CD8-positive, alpha-beta memory T cell (primary cell): Measurements from ENCODE around the gene LY6G6D. TPM values are rescaled to one million over a fixed set of nuclear protein-coding genes. Genes with fewer than 3 reads are reported as not detected.
A peak's percentile ranks its signal among the peaks of the same experiment; 100 is the strongest.

Experiments
- CTCF ChIA-PET: fragments of 350-600 bp; sonication (Branson Sonifier 250); formaldehyde crosslinking; loops from one replicate; lab custom pipeline; 2021; ENCODE audit warnings: antibody characterized with exemption; lab: Charles Lee
- POLR2A ChIA-PET: fragments of 350-600 bp; sonication (Branson Sonifier 250); formaldehyde crosslinking; loops from one replicate; lab custom pipeline; 2021; ENCODE audit warnings: antibody characterized with exemption; lab: Charles Lee
- DNase-seq, 5 donors: peaks; one replicate each; pipeline versions ENCODE4 v3.0.0 to v3.0.0-alpha.2; 2020 to 2022; ENCODE audit warnings: mixed read lengths in 1 of 5
- H3K27ac ChIP-seq: one replicate; pipeline ENCODE4 v1.7.0; 2013; ENCODE audit warnings: low read depth, mild to moderate bottlenecking, low read length, moderate library complexity
- H3K27me3 ChIP-seq: 2 replicates; pipeline ENCODE4 v1.7.0; 2013; ENCODE audit warnings: low read length, mild to moderate bottlenecking; ENCODE audit not compliant: insufficient read depth, poor library complexity, severe bottlenecking
- H3K36me3 ChIP-seq: 2 replicates; pipeline ENCODE4 v1.7.0; 2013; ENCODE audit warnings: mild to moderate bottlenecking, low read length, moderate library complexity; ENCODE audit not compliant: insufficient read depth
- H3K4me1 ChIP-seq: 2 replicates; pipeline ENCODE4 v1.7.0; 2013; ENCODE audit warnings: mild to moderate bottlenecking, low read length, moderate library complexity; ENCODE audit not compliant: insufficient read depth
- H3K4me3 ChIP-seq: 2 replicates; pipeline ENCODE4 v1.7.0; 2013; ENCODE audit warnings: mild to moderate bottlenecking, low read length
- H3K9me3 ChIP-seq: 2 replicates; pipeline ENCODE4 v1.7.0; 2013; ENCODE audit warnings: mild to moderate bottlenecking, low read length
- H3K27ac Mint-ChIP-seq, 8 donors: one replicate each; pipeline ENCODE4 v1.8.0; 2020 to 2021; ENCODE audit warnings: mixed read lengths in 8 of 8, mild to moderate bottlenecking in 6 of 8, inconsistent platforms in 3 of 8, moderate library complexity in 3 of 8
- H3K27me3 Mint-ChIP-seq, 2 donors: one replicate each; pipeline ENCODE4 v1.8.0; 2020 to 2021; ENCODE audit warnings: mixed read lengths in 2 of 2, mild to moderate bottlenecking in 1 of 2, moderate library complexity in 1 of 2
- H3K36me3 Mint-ChIP-seq, 3 donors: one replicate each; pipeline ENCODE4 v1.8.0; 2020 to 2021; ENCODE audit warnings: mixed read lengths in 3 of 3, inconsistent platforms in 1 of 3, mild to moderate bottlenecking in 1 of 3
- H3K4me1 Mint-ChIP-seq, 3 donors: one replicate each; pipeline ENCODE4 v1.8.0; 2020 to 2021; ENCODE audit warnings: mixed read lengths in 3 of 3, inconsistent platforms in 1 of 3, mild to moderate bottlenecking in 1 of 3
- H3K4me3 Mint-ChIP-seq, 7 donors: one replicate each; pipeline ENCODE4 v1.8.0; 2020 to 2021; ENCODE audit warnings: mixed read lengths in 7 of 7, mild to moderate bottlenecking in 6 of 7, moderate library complexity in 4 of 7, inconsistent platforms in 2 of 7
- H3K9me3 Mint-ChIP-seq, 5 donors: one replicate each; pipeline ENCODE4 v1.8.0; 2020 to 2022; ENCODE audit warnings: mixed read lengths in 5 of 5, mild to moderate bottlenecking in 3 of 5, moderate library complexity in 2 of 5, inconsistent platforms in 1 of 5
- polyA plus RNA-seq: library from polyadenylated mRNA; unstranded; fragments of 300-500 nt; fragmentation: Illumina TruSeq; gene quantifications from one replicate; pipeline ENCODE4 v1.2.3, GENCODE V29; 2021
- total RNA-seq, 2 experiments: library from RNA; stranded (reverse); gene quantifications; one replicate each; pipeline ENCODE4 v1.2.3, GENCODE V29; 2021

The LY6G6D gene
- total and polyA plus RNA-seq, 3 experiments from 2014 or later = not detected

GRCh38 chr6:31677955-31678354 is 37.2 kb upstream of the LY6G6D start:
- no peak for DNase-seq
- CTCF ChIA-PET = interaction anchor here (2.0 kb wide), 1 partner anchor 152 kb away, joined by 6 read pairs; no protein-coding TSS in a partner anchor
- H3K4me3 ChIP-seq = no peak overlapping the region
- H3K4me1 ChIP-seq = peaks cover 10% of the 10 kb centered on the region
- H3K4me3 Mint-ChIP-seq = peak overlapping the region in 1 of 7 donors; percentile 70
- peaks cover 16 to 21% (median 16%) of the 10 kb centered on the region in 3 donors for H3K4me1 Mint-ChIP-seq
- H3K9me3 ChIP-seq = no peaks in the 10 kb centered on the region
- H3K36me3 ChIP-seq = no peaks in the 10 kb centered on the region
- POLR2A ChIA-PET = interaction anchor here (0.7 kb wide), 1 partner anchor 447 kb away, joined by 4 read pairs; no protein-coding TSS in a partner anchor
- H3K27me3 ChIP-seq = no peaks in the 10 kb centered on the region
- H3K27ac Mint-ChIP-seq = peak overlapping the region in 2 of 8 donors; percentile 28 to 69
- H3K27me3 Mint-ChIP-seq = no peaks in the 10 kb centered on the region
- no peaks in the 10 kb centered on the region for H3K9me3 Mint-ChIP-seq
- H3K36me3 Mint-ChIP-seq = peaks cover 0 to 8% (median 6%) of the 10 kb centered on the region in 3 donors
- no peak overlapping the region for H3K27ac ChIP-seq

- Mint-ChIP-seq H3K4me1 (peaks cover 16 to 21% (median 16%) of the 10 kb centered on the region in 3 donors), H3K27me3 (no peaks in the 10 kb centered on the region), H3K27ac (peak within 1 kb of the TSS; percentile 32 to 93 (median 88)), H3K4me3 (peak within 1 kb of the TSS; percentile 80 to 97 (median 87)), H3K9me3 (no peaks in the 10 kb centered on the region), H3K36me3 (peaks cover 0 to 6% (median 4%) of the 10 kb centered on the region in 3 donors)
- H3K4me1 ChIP-seq = peaks cover 10% of the 10 kb centered on the region
- no peaks in the 10 kb centered on the region for H3K36me3 ChIP-seq
- H3K9me3 ChIP-seq = no peaks in the 10 kb centered on the region
- ChIA-PET POLR2A (interaction anchor here (0.8 to 1.2 kb wide), 2 partner anchors 149 to 151 kb away, joined by 3 read pairs; no protein-coding TSS in a partner anchor), CTCF (interaction anchor here (0.7 to 1.9 kb wide), 8 partner anchors 19 to 367 kb away, joined by 3 to 12 read pairs (median 4); partner anchors contain the start of gene ABHD16A)
- no peaks in the 10 kb centered on the region for H3K27me3 ChIP-seq
- DNase-seq = peak; percentile 33 to 72 (median 45)
- peak within 1 kb of the TSS; percentile 66 for H3K4me3 ChIP-seq
- H3K27ac ChIP-seq = peak within 1 kb of the TSS; percentile 28
Measured at GRCh38 chr6:31680226-31681134, 34.7 kb upstream of the LY6G6D start, which contains the start of gene LY6G5C. Gene LY6G5C, minus strand, starts transcription at chr6:31681067. Its CDS starts 694 bp downstream, at chr6:31680373.

GRCh38 chr6:31681135-31681671 is 33.9 kb upstream of the LY6G6D start:
- H3K27ac Mint-ChIP-seq = peak overlapping the region; percentile 32 to 92 (median 81)
- H3K9me3 ChIP-seq = no peaks in the 10 kb centered on the region
- peaks cover 10% of the 10 kb centered on the region for H3K4me1 ChIP-seq
- H3K27ac ChIP-seq = peak overlapping the region; percentile 28
- peaks cover 4% of the 10 kb centered on the region for H3K36me3 ChIP-seq
- no peaks in the 10 kb centered on the region for H3K9me3 Mint-ChIP-seq
- no peaks in the 10 kb centered on the region for H3K27me3 ChIP-seq
- ChIA-PET POLR2A (interaction anchor here (0.8 to 1.2 kb wide), 2 partner anchors 148 to 150 kb away, joined by 3 read pairs; no protein-coding TSS in a partner anchor), CTCF (interaction anchor here (0.7 to 1.9 kb wide), 7 partner anchors 18 to 366 kb away, joined by 3 to 12 read pairs (median 3); partner anchors contain the start of gene ABHD16A)
- peak overlapping the region; percentile 66 for H3K4me3 ChIP-seq
- no peaks in the 10 kb centered on the region for H3K27me3 Mint-ChIP-seq
- peak in 4 of 5 donors; percentile 19 to 37 (median 22) for DNase-seq
- peaks cover 16 to 21% (median 16%) of the 10 kb centered on the region in 3 donors for H3K4me1 Mint-ChIP-seq
- peaks cover 0 to 12% (median 6%) of the 10 kb centered on the region in 3 donors for H3K36me3 Mint-ChIP-seq
- H3K4me3 Mint-ChIP-seq = peak overlapping the region; percentile 80 to 97 (median 87)

GRCh38 chr6:31683591-31683990 is 31.6 kb upstream of the LY6G6D start:
- Histone ChIP-seq H3K4me1 (peaks cover 10% of the 10 kb centered on the region), H3K9me3 (no peaks in the 10 kb centered on the region), H3K27me3 (no peaks in the 10 kb centered on the region), H3K36me3 (peaks cover 24% of the 10 kb centered on the region), H3K4me3 (no peak overlapping the region), H3K27ac (no peak overlapping the region)
- Mint-ChIP-seq H3K36me3 (peaks cover 0 to 35% (median 8%) of the 10 kb centered on the region in 3 donors), H3K4me3 (peak overlapping the region in 2 of 7 donors; percentile 28 to 52), H3K9me3 (no peaks in the 10 kb centered on the region), H3K4me1 (peaks cover 16 to 21% (median 16%) of the 10 kb centered on the region in 3 donors), H3K27me3 (no peaks in the 10 kb centered on the region), H3K27ac (peak overlapping the region in 4 of 8 donors; percentile 20 to 90 (median 54))
- no peak for DNase-seq
- POLR2A ChIA-PET = interaction anchor here (0.5 kb wide), 1 partner anchor 9 kb away, joined by 3 read pairs; no protein-coding TSS in a partner anchor
- CTCF ChIA-PET = interaction anchor here (1.0 to 1.5 kb wide), 4 partner anchors 14 to 180 kb away, joined by 3 to 4 read pairs (median 3); partner anchors contain the start of genes LY6G5B and MPIG6B

GRCh38 chr6:31686483-31686882 is 28.7 kb upstream of the LY6G6D start:
- Mint-ChIP-seq H3K4me3 (no peak overlapping the region), H3K4me1 (peaks cover 1 to 6% (median 3%) of the 10 kb centered on the region in 3 donors), H3K27me3 (no peaks in the 10 kb centered on the region), H3K9me3 (no peaks in the 10 kb centered on the region), H3K27ac (peak overlapping the region in 4 of 8 donors; percentile 24 to 73 (median 54)), H3K36me3 (peaks cover 0 to 64% (median 8%) of the 10 kb centered on the region in 3 donors)
- no peak for DNase-seq
- ChIA-PET CTCF (no interaction called here), POLR2A (no interaction called here)
- Histone ChIP-seq H3K4me3 (no peak overlapping the region), H3K4me1 (peaks cover 11% of the 10 kb centered on the region), H3K27me3 (no peaks in the 10 kb centered on the region), H3K27ac (peak overlapping the region; percentile 9), H3K9me3 (no peaks in the 10 kb centered on the region), H3K36me3 (peaks cover 41% of the 10 kb centered on the region)

GRCh38 chr6:31687321-31687720 is 27.8 kb upstream of the LY6G6D start:
- H3K4me3 ChIP-seq = no peak overlapping the region
- no peak overlapping the region for H3K4me3 Mint-ChIP-seq
- H3K36me3 ChIP-seq = peaks cover 47% of the 10 kb centered on the region
- ChIA-PET CTCF (no interaction called here), POLR2A (no interaction called here)
- H3K4me1 ChIP-seq = peaks cover 9% of the 10 kb centered on the region
- H3K27ac ChIP-seq = peak overlapping the region; percentile 16
- H3K27me3 Mint-ChIP-seq = no peaks in the 10 kb centered on the region
- H3K27me3 ChIP-seq = no peaks in the 10 kb centered on the region
- no peak for DNase-seq
- H3K4me1 Mint-ChIP-seq = no peaks in the 10 kb centered on the region
- no peaks in the 10 kb centered on the region for H3K9me3 ChIP-seq
- no peak overlapping the region for H3K27ac Mint-ChIP-seq
- H3K9me3 Mint-ChIP-seq = no peaks in the 10 kb centered on the region
- H3K36me3 Mint-ChIP-seq = peaks cover 0 to 72% (median 10%) of the 10 kb centered on the region in 3 donors

GRCh38 chr6:31687860-31688693 is 27.1 kb upstream of the LY6G6D start:
- H3K27me3 ChIP-seq = no peaks in the 10 kb centered on the region
- H3K4me1 ChIP-seq = peaks cover 9% of the 10 kb centered on the region
- H3K27ac ChIP-seq = peak overlapping the region; percentile 12
- CTCF ChIA-PET = no interaction called here
- no peak overlapping the region for H3K4me3 ChIP-seq
- H3K36me3 Mint-ChIP-seq = peaks cover 0 to 78% (median 12%) of the 10 kb centered on the region in 3 donors
- peak overlapping the region in 2 of 8 donors; percentile 68 to 75 for H3K27ac Mint-ChIP-seq
- H3K9me3 ChIP-seq = no peaks in the 10 kb centered on the region
- peaks cover 52% of the 10 kb centered on the region for H3K36me3 ChIP-seq
- no peaks in the 10 kb centered on the region for H3K27me3 Mint-ChIP-seq
- no peak for DNase-seq
- no peaks in the 10 kb centered on the region for H3K4me1 Mint-ChIP-seq
- no peak overlapping the region for H3K4me3 Mint-ChIP-seq
- H3K9me3 Mint-ChIP-seq = no peaks in the 10 kb centered on the region
- POLR2A ChIA-PET = no interaction called here
